Right ventricle myocardium superior (tissue), 1 donor: ENCODE measurements around the gene LSR. TPM values are rescaled to one million over a fixed set of nuclear protein-coding genes. Genes with fewer than 3 reads are reported as not detected.
A peak's percentile ranks its signal among the peaks of the same experiment; 100 is the strongest.

Experiments used
- ATAC-seq: fragments of 200-7000 bp; cut with Tn5 transposase; one replicate; pipeline ENCODE4 v1.9.1; 2020; ENCODE audit warnings: mild to moderate bottlenecking; ENCODE audit not compliant: poor library complexity
- DNase-seq: peaks from one replicate; pipeline ENCODE4 v3.0.0-alpha.2; 2020
- intact Hi-C: fragments of 100-400 bp; cut with DNase I; formaldehyde crosslinking; loops from one replicate; pipeline ENCODE4 v1.11.2; 2022
- total RNA-seq: library from RNA; stranded (reverse); fragmentation: NEBNext Ultra II Directional; extraction: Animal tissue kit (Norgen Biotek cat#: 25700); gene quantifications from one replicate; pipeline ENCODE4 v1.2.1, GENCODE V29; 2021
- donor health status: DM: no; HTN: yes; CAD: no; lungs with severe emphysema.

LSR gene
- total RNA-seq, 1 donor from 2014 or later: 4.5 TPM

DNA sequence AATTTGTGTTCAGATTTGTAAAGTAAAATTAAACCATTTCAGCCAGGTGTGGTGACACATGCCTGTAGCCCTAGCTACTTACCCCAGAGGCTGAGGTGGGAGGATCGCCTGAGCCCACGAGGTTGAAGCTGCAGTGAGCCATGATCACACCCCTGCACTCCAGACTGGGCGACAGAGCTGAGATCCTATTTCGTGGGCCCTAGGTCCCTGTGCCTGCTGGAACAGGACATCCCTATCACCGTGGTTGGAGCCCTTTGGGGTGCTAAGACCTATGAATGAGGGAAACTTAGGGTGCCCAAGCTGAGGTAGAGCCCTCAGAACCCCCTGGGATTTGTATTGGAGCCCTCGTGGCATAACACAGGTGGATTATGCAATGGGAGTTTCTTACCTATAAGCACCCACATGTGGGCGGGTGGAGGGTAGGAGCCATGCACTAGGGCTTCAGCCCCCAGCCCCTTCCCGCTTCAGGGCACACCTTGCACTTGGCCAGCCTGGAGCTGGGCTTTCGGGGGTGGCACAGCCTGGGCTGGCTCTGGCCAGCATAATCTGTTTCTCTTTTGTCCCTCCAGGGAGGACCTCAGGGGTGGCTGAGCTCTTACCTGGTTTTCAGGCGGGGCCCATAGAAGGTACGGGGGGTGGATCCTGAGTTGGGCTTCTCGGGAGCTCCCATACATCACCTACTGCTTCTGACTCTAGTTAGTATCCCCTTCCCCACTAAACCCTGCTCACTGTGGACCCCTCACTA is 12.7 kb downstream of the LSR start:
- intact Hi-C loops: loop anchor here (5.0 kb wide), 1 partner anchor 119 kb away; the partner anchor contains the start of gene FXYD7
- ATAC-seq (no peak), DNase-seq (no peak)

DNA sequence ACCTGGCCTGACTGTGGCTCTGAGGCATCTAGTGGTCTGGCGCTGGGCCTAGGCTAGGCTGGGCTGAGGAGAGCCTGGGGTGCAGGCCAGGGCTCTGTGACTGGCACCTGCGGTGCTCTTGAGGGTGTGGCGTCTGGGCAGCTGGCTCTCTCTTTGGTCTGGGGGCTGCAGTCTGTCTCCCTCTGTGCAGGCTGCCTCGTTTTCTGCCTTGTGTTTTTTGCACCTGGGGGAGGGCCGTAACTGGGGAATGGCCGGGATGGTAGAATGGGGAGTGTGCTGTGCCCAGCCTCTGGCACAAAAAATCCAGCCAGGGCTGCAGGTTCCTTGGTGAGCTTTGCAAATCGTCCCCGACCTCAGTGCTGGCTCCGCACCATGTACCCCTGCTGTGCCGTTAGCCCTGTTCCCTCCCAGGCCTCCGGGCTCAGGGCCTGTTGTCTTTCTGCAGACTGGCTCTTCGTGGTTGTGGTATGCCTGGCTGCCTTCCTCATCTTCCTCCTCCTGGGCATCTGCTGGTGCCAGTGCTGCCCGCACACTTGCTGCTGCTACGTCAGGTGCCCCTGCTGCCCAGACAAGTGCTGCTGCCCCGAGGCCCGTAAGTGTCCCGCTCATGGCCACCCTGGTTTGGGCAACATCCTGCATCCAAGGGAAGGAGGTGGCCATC is 13.4 kb downstream of the LSR start:
- intact Hi-C loops: loop anchor here (5.0 kb wide), 1 partner anchor 120 kb away; the partner anchor contains the start of gene FXYD7
- DNase-seq (no peak), ATAC-seq (peak; percentile 10)

DNA sequence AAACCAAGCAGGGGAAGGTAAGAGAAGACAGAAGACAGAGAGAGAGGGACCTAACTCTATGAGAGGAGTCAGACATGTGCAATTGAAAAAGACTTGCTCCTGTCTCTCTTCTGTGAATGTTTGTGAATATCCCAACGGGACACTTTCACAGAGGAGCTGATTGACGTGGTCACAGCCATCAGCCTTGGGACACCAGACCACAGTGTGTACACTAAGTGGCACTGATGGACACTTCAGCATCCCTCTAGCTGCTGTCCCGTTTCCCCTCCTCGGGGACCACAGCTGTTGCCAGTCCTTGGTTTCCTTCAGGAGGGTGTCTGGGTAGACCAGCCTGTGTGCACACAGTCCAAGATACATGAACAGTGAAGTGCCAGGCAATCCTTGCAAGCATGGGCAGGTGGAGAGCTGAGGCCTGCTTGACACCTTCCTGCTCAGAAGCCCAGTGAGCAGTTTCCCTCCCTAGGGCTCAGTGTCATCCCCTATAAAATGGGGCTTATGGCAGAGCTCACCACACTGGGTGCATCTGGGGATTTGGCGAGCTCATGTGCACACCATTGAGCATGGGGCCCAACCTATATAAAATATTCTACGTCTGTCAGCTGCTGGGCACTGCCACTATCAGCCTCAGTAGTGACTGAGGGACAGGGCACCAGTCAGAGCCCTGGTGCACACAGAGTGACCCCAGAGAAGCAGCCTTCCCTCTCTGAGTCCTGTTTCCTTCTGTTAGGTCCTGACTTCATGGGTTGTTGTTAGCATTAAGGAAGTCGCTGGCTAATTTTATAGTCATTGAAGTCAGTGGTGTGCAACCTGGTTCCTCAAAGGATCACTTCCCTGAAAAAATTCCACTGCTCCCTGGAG is 15.7 kb downstream of the LSR start:
- intact Hi-C loops: loop anchor here (5.0 kb wide), 2 partner anchors 107 to 122 kb away; partner anchors contain the start of gene FXYD7
- ATAC-seq: no peak
- no peak for DNase-seq

DNA sequence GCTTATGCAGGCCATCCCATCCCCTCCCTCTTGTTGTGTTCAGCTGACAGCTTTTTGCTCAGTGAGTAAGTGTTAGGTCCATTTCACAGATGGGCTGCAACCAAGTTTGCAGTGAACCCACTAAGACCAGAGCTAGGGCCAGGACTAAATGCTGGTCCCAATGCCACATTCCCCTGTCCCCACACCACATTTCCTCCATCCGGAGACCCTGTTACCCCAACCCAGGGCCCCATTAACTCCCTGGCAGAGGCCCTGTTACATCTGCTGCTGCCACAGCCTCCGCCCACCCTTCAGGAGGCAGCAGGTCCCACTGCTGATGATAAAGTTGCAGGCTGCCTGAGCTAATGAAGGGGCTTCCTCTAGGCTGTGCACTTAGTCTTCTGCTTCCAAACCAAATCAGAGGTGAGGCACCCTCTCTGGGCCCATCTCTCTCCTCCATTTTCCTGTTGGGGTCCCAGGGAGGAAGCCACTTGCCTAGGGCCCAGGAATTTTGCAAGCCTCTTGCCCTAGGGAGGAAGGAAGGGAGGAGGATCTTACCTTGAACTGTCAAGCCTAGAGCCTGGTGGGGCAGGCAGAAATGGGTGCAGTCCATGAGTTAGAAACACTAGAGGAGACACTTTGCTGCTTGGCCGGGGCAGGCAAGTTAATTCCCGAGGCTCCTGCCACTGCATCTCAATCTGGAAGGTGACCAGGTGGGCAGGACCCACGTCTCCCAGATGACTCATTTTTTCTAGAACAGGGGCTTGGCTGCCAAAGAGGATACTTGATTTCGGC is 16.5 kb downstream of the LSR start:
- no peak for ATAC-seq
- intact Hi-C loops: loop anchor here (5.0 kb wide), 1 partner anchor 108 kb away; no protein-coding TSS in a partner anchor
- no peak for DNase-seq

DNA sequence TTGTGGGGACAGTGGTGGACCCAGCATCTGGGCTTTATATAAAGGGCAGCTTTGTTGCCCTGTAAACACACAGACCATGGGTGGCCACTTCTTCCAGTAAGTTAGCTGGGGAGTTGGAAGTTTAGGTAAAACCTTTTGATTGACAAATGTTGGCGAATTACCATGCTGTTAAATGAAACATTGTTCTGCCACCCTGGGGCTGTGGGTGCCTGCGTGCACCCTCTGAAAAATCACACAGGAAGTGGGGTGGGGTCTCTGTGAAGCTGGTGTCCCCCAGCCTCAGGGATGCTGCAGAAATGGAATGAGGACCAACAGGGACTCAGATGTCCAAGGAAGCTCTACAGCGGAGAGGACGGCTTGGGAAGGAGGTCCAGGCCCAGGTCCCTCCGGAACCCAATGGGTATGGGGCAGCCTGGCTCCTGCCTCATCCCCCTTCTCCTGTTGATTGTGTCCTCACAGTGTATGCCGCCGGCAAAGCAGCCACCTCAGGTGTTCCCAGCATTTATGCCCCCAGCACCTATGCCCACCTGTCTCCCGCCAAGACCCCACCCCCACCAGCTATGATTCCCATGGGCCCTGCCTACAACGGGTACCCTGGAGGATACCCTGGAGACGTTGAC is 17.2 kb downstream of the LSR start:
- ATAC-seq (no peak), DNase-seq (no peak)
- intact Hi-C loops: loop anchor here (5.0 kb wide), 1 partner anchor 109 kb away; no protein-coding TSS in a partner anchor

DNA sequence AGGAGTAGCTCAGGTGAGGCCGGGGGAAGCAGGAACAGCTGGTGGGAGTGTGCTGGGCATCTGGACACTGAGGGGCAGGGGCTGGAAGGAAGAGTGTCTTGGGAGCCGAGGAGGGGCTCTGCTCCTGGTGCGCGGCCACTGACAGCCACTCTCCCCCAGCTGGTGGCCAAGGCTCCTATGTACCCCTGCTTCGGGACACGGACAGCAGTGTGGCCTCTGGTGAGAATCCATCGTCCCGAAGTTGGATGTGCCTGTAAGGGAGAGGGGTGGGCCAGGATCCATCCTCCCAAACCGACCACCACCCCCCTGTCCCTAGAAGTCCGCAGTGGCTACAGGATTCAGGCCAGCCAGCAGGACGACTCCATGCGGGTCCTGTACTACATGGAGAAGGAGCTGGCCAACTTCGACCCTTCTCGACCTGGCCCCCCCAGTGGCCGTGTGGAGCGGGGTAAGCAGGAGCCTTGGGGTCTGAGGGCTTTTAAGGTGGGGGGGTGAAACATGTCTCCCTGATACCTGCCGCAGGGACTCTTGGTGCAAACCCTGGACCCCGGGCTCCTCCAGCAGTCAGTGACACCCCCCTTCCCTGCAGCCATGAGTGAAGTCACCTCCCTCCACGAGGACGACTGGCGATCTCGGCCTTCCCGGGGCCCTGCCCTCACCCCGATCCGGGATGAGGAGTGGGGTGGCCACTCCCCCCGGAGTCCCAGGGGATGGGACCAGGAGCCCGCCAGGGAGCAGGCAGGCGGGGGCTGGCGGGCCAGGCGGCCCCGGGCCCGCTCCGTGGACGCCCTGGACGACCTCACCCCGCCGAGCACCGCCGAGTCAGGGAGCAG is 17.9 kb downstream of the LSR start:
- ATAC-seq: peak; percentile 10
- intact Hi-C loops: loop anchor here (5.0 kb wide), 1 partner anchor 109 kb away; no protein-coding TSS in a partner anchor
- DNase-seq: peak; percentile 56

DNA sequence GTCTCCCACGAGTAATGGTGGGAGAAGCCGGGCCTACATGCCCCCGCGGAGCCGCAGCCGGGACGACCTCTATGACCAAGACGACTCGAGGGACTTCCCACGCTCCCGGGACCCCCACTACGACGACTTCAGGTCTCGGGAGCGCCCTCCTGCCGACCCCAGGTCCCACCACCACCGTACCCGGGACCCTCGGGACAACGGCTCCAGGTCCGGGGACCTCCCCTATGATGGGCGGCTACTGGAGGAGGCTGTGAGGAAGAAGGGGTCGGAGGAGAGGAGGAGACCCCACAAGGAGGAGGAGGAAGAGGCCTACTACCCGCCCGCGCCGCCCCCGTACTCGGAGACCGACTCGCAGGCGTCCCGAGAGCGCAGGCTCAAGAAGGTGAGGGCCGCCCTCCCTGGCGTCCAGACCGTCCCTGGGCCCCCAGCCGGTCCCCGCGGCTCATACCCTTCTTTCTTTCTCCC is 18.6 kb downstream of the LSR start:
- intact Hi-C loops: loop anchor here (5.0 kb wide), 1 partner anchor 110 kb away; no protein-coding TSS in a partner anchor
- DNase-seq: peak; percentile 75
- ATAC-seq: peak; percentile 54

DNA sequence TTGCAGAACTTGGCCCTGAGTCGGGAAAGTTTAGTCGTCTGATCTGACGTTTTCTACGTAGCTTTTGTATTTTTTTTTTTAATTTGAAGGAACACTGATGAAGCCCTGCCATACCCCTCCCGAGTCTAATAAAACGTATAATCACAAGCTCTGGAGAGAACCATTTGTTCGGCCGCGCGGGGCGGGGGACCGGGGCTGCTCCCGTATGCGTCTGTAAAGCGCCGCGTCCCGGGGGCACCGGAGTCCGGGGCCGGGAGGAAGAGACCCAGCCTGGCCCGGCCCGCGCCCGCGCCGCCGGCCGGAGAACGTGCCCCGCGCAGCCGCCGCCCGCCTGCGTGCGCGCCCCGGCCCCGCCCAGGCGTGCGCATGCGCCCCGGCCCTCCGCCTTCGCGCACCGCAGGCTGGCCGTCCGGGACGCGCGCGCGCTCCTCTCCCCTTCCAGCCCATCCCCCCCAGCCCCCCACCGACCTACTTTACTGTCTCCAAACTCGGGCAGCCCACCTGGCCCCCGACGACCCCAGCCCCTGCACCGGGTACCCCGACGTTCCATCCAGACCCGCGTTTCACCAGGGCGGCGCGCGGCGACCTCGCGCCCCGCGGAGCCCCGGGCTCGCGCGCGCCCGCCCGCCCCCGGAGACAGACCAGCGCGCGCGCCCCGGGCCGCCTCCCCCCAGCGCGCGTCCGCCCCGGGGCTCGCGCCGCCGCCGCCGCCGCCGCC is 19.2 kb downstream of the LSR start:
- ATAC-seq (peak; percentile 83), DNase-seq (peak; percentile 89)
- intact Hi-C loops: loop anchor here (5.0 kb wide), 1 partner anchor 111 kb away; no protein-coding TSS in a partner anchor

DNA sequence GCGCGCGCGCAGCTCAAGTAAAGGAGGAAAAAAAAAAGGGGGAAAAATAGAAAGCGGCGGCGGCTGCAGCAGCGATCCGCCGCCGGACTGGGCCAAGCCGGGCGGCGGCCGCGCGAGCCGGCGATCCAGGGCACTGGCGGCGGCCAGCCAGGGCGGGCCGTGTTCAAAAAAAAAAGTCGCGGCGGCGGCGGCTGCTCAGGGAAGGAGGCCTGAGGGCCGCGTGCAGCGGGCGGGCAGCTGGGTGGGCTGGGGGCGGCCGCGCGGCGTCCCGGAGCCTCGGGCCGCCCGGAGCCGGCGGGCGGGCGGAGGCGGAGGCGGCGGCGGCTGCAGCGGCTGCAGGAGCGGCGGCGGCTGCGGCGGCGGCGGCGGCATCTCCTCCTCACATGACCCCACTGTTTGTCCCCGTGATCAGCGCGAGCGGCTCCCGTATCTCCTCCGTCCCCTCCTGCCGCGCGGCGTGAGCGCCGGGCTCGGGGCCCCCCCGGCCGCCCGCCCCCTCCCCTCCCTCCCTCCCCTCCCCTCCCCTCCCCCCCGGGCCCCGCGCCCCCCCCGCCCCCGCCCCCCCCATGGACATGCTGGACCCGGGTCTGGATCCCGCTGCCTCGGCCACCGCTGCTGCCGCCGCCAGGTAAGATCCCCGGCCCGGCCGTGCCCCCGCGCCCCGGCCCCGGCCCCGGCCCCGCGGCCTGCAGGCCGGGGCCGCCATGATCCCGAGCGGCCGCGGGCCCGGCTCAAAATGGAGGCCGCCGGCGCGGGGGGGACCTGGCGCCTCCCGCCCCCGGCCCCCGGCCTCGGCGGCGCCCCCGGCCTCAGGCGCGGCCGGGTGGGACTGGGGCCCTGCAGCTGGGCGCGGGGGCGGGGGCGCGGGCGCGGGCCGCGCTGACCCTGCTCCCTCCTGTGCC is 20.0 kb downstream of the LSR start, which contains the start of gene USF2:
TSS of gene USF2 (plus strand) at position 427 of the 902 bp plus-strand sequence. CDS start at position 567, 140 bp downstream.
- ATAC-seq: peak; percentile 2
- intact Hi-C loops: loop anchor here (5.0 kb wide), 1 partner anchor 111 kb away; no protein-coding TSS in a partner anchor
- DNase-seq: peak; percentile 86

DNA sequence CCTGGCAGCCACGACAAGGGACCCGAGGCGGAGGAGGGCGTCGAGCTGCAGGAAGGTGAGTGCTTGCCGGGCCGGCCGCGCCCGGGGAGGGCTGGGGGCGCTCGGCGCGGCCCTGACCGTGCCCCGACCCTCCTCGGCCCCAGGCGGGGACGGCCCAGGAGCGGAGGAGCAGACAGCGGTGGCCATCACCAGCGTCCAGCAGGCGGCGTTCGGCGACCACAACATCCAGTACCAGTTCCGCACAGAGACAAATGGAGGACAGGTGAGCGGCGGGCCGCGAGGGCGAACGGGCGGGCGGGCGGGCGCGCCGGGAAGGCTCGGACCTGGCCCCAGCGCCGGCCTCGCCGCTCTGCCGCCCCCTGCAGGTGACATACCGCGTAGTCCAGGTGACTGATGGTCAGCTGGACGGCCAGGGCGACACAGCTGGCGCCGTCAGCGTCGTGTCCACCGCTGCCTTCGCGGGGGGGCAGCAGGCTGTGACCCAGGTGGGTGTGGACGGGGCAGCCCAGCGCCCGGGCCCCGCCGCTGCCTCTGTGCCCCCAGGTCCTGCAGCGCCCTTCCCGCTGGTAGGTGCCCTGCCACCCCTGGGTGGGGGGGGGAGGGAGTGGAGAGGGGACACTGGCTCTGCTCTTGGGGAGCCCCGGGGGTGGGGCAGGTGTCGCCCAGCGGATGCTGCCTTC is 20.8 kb downstream of the LSR start:
- DNase-seq (peak; percentile 93), ATAC-seq (peak; percentile 59)
- intact Hi-C loops: loop anchor here (5.0 kb wide), 1 partner anchor 112 kb away; no protein-coding TSS in a partner anchor

DNA sequence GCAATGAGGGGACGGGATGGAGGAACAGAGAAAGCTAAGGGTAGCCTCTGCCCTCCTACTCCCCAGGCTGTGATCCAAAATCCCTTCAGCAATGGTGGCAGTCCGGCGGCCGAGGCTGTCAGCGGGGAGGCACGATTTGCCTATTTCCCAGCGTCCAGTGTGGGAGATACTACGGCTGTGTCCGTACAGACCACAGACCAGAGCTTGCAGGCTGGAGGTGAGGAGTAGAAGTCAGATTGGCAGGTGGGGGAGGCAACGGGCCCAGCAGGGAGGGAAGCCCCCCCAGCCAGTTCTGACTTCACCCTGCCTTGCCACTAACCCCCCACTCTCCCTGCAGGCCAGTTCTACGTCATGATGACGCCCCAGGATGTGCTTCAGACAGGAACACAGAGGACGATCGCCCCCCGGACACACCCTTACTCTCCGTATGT is 21.6 kb downstream of the LSR start:
- DNase-seq (no peak), ATAC-seq (no peak)
- intact Hi-C loops: no loop called here

DNA sequence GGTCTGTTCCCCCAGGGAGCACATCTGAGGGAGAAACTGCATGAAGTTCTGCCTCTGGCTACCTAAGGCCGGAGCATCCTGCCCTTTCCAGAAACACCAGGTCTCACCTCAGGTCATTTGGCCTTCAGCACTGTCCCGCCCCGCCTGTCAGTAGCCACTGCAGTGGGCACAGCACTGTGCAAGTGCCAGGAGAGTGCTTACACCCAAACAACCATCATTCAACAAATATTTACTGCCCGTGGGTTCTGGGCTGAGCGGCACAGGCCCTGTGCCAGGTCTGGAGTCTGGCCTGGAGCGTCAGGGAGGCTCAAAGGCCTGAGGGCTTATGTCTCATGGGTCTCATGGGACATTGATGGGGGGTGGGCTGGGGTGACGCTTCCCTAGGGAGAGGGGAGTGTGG is 22.7 kb downstream of the LSR start:
- no peak for DNase-seq
- intact Hi-C loops: no loop called here
- no peak for ATAC-seq

DNA sequence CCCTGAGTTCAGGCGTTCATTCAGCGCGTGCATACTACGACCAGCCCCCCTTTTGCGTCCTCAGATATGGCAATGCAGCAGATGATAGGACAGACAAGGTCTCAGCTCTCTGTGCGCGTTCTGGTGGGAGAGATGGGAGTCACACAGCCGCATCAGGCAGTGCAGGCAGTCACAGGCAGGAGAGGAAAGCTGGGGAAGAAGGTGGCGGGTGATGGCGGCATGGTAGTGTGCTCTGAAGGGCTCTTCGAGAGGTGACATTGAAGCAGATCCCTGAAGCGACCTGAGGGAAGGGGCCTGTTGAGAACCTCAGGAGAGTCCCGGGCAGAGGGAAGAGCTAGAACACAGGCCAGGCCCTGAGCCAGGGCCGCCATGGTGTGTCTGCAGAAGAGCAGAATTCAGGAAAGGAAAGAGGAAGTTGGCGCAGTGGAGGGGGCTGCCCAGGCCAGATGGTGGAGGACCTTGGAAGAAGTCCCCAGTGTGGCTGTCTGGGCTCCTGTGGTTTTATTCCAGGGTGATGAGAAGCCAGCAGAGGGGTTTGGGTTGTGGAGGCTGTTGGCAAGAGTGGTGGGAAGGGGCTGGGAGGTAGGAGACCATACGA is 23.4 kb downstream of the LSR start:
- DNase-seq (peak; percentile 66), ATAC-seq (no peak)
- intact Hi-C loops: no loop called here
